Endothelial cell of umbilical vein (primary cell): Measurements from ENCODE around the gene CHCHD3. TPM values are rescaled to one million over a fixed set of nuclear protein-coding genes. Genes with fewer than 3 reads are reported as not detected.

Experiments
- BruUV-seq: library from RNA; stranded (reverse); fragments of 400-500 nt; replicated peaks from 2 replicates; lab custom pipeline; 2021; lab: Mats Ljungman, UMichigan
- CTCF ChIA-PET: fragments of 300-600, 350-600 bp; sonication (Branson Sonifier 250); formaldehyde crosslinking; loops from one replicate; lab custom pipeline; 2021; ENCODE audit warnings: antibody characterized with exemption, inconsistent platforms; lab: Charles Lee
- POLR2A ChIA-PET: fragments of 300-600, 350-600 bp; sonication (Branson Sonifier 250); formaldehyde crosslinking; loops from one replicate; lab custom pipeline; 2021; ENCODE audit warnings: antibody characterized with exemption, inconsistent platforms; lab: Charles Lee
- DNase-seq: peaks from one replicate; pipeline ENCODE4 v3.0.0-alpha.2; 2011; ENCODE audit warnings: low read depth, low spot score
- FAIRE-seq: peaks from 2 replicates; lab custom pipeline; 2011; peaks lifted over from hg19 to GRCh38; lab: Jason Lieb, UNC
- H2AFZ ChIP-seq: 2 replicates; pipeline ENCODE4 v1.6.0; 2012; ENCODE audit warnings: low read depth, low read length, control low read depth, inconsistent platforms
- H3K27ac ChIP-seq: 2 replicates; pipeline ENCODE4 v1.5.1; 2011; ENCODE audit warnings: low read depth, mild to moderate bottlenecking, control low read depth, low read length, moderate library complexity; ENCODE audit not compliant: insufficient read depth
- H3K27me3 ChIP-seq, 2 experiments: 2 replicates each; pipeline versions ENCODE4 v1.6.0 to v1.6.1; 2011; ENCODE audit warnings: low read length in 2 of 2, mixed read lengths in 1 of 2; ENCODE audit not compliant: control insufficient read depth in 2 of 2, insufficient read depth in 2 of 2
- H3K36me3 ChIP-seq, 2 experiments: 2 replicates in 1 of 2; 3 replicates in 1 of 2; pipeline ENCODE4 v1.5.1; 2011; ENCODE audit warnings: low read length in 2 of 2, mild to moderate bottlenecking in 1 of 2, moderate library complexity in 1 of 2; ENCODE audit not compliant: control insufficient read depth in 2 of 2, insufficient read depth in 2 of 2; ENCODE audit errors: extremely low read depth in 1 of 2
- H3K4me1 ChIP-seq: 3 replicates; pipeline ENCODE4 v1.5.1; 2011; ENCODE audit warnings: mild to moderate bottlenecking, low read length; ENCODE audit not compliant: control insufficient read depth, insufficient read depth; ENCODE audit errors: extremely low read depth
- H3K4me2 ChIP-seq: 2 replicates; pipeline ENCODE4 v1.6.1; 2011; ENCODE audit warnings: low read length, control low read depth, mixed read lengths; ENCODE audit not compliant: insufficient read depth
- H3K4me3 ChIP-seq, 3 experiments: fragments of 200-600 bp in 1 of 3; sonication (generic), shearing (Covaris generic) in 1 of 3; replicated peaks in 1 of 3; 2 replicates each; pipeline ENCODE4 v1.5.1; 2011 to 2016; ENCODE audit warnings: control low read depth in 3 of 3, low read length in 3 of 3, mild to moderate bottlenecking in 2 of 3, inconsistent platforms in 1 of 3, low read depth in 1 of 3, moderate library complexity in 1 of 3; ENCODE audit not compliant: insufficient read depth in 1 of 3
- H3K79me2 ChIP-seq: 2 replicates; pipeline ENCODE4 v1.6.0; 2012; ENCODE audit warnings: low read length, inconsistent platforms; ENCODE audit not compliant: control insufficient read depth, insufficient read depth
- H3K9ac ChIP-seq: replicated peaks from 2 replicates; pipeline ENCODE3; 2011; ENCODE audit warnings: low read length, control low read depth; ENCODE audit not compliant: insufficient read depth; ENCODE audit errors: extremely low read depth
- H3K9me1 ChIP-seq: replicated peaks from 3 replicates; pipeline ENCODE4 v1.6.0; 2011; ENCODE audit warnings: mild to moderate bottlenecking, low read length; ENCODE audit not compliant: control insufficient read depth, insufficient read depth; ENCODE audit errors: extremely low read depth
- H3K9me3 ChIP-seq: replicated peaks from 2 replicates; pipeline ENCODE4 v1.5.1; 2012; ENCODE audit warnings: low read length, inconsistent platforms; ENCODE audit not compliant: control insufficient read depth, insufficient read depth
- H4K20me1 ChIP-seq: replicated peaks from 2 replicates; pipeline ENCODE3; 2011; ENCODE audit warnings: mild to moderate bottlenecking, low read length; ENCODE audit not compliant: control insufficient read depth, insufficient read depth; ENCODE audit errors: extremely low read depth
- EZH2 ChIP-seq: IDR thresholded peaks from 2 replicates; pipeline ENCODE4 v1.6.1; 2012; ENCODE audit warnings: borderline replicate concordance, low read depth, mild to moderate bottlenecking, moderate library complexity, low read length, inconsistent platforms; ENCODE audit not compliant: severe bottlenecking
- FOS ChIP-seq: IDR thresholded peaks from 2 replicates; pipeline ENCODE4 v1.6.1; 2011; ENCODE audit warnings: mild to moderate bottlenecking, low read length, moderate library complexity, borderline replicate concordance; ENCODE audit not compliant: insufficient read depth
- GATA2 ChIP-seq: IDR thresholded peaks from 2 replicates; pipeline ENCODE4 v1.7.0; 2011; ENCODE audit warnings: low read depth, mild to moderate bottlenecking, moderate library complexity, mixed read lengths, low read length; ENCODE audit not compliant: insufficient read length, insufficient read depth
- JUN ChIP-seq: IDR thresholded peaks from 2 replicates; pipeline ENCODE4 v1.6.1; 2011; ENCODE audit warnings: borderline replicate concordance, low read depth; ENCODE audit not compliant: insufficient read length, insufficient read depth
- MYC ChIP-seq: IDR thresholded peaks from one replicate; pipeline ENCODE4 v1.6.1; 2011; ENCODE audit warnings: mild to moderate bottlenecking, low read depth, low read length
- POLR2A ChIP-seq: IDR thresholded peaks from 2 replicates; pipeline ENCODE4 v1.6.1; 2012; ENCODE audit warnings: low read depth, mild to moderate bottlenecking, control low read depth, low read length
- POLR2AphosphoS5 ChIP-seq: IDR thresholded peaks from 2 replicates; pipeline ENCODE4 v1.6.1; 2012; ENCODE audit warnings: low read depth, mild to moderate bottlenecking, control low read depth, low read length, moderate library complexity; ENCODE audit not compliant: insufficient read depth
- dilution Hi-C: fragments of 300-500 bp; cut with MboI; formaldehyde crosslinking; loops from one replicate; pipeline ENCODE4 v1.15.0; 2019; ENCODE audit warnings: low sequenced_read_pairs; ENCODE audit not compliant: extremely low pct_ligation_motif_present
- intact Hi-C: fragments of 100-400 bp; cut with micrococcal nuclease; formaldehyde crosslinking; loops from one replicate; pipeline ENCODE4 v1.10.0; 2022
- polyA plus RNA-seq, 4 experiments: library from polyadenylated mRNA; depleted of rRNA in 3 of 4; stranded (reverse) in 3 of 4; unstranded in 1 of 4; fragments of >200 nt; gene quantifications; 2 replicates each; pipeline versions ENCODE4 v1.2.1 to v1.2.3, GENCODE V29; 2011 to 2012; ENCODE audit warnings: missing spikeins in 1 of 4
- total RNA-seq: library from RNA; stranded (reverse); gene quantifications from 2 replicates; pipeline ENCODE4 v1.2.3, GENCODE V29; 2021
- TF ChIP-seq, protein P1 (sequence below): IDR thresholded peaks from 2 replicates; pipeline ENCODE4 v1.6.1; 2011; ENCODE audit not compliant: insufficient read depth, insufficient read length

Gene CHCHD3
- total and polyA plus RNA-seq, 2 donors (not counting 3 experiments of a cell fraction or from before 2014, with no cell fraction given), result 22.0 to 63.7 TPM

- H3K79me2 ChIP-seq, result peaks cover 31% of the 10 kb centered on the region
- POLR2A ChIA-PET, result no interaction called here
These were observed 88.4 kb downstream of the CHCHD3 start for GRCh38 chr7:132993377-132994013.

DNA sequence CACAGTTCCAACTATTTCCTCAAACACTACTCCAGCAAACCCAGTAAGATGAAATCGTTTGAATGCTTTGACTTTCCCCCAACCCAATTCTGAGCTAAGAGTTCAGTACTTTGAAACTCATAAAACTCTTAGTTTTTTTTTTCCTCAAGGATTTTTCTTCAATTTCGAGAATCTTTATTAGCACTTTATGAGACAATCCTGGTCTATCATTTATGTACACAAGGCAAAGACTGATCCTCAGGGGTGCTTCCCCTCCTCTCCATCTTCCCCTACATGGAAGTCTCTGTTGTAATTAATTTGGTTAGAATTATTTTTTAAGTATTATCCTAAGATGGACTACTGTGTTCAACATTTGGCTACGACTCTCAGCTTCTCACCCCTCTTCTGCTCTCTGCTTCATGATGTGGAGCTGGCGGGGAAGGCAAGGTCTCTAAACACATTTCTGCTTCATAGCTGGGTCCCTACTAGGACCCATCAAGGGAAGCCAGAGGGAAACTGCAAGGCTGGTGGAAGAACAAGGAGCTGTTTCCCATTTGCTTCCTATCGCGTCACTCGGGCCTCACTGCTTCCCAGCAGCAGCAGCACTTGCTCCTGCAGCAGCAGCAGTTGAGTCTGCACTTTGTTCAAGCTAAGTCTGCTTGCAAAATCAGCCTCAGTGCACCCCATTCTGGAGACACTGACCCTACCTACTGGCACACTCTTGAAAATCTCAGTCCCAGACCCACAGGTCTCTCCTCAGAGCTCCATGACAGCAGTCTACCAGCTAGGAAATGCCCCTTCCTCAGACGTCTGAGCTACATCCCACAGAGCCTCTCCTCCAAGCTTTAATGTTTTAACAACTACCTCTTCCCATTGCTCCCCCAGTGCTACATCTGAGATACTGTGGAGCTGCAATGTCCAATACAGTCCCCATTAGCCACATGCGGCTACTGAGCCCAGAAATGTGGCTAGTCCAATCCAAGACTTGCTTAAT is 90.0 kb downstream of the CHCHD3 start:
- ChIA-PET CTCF (interaction anchor here (1.1 to 2.2 kb wide), 2 partner anchors 12 to 17 kb away, joined by 3 to 5 read pairs; no protein-coding TSS in a partner anchor), POLR2A (no interaction called here)
- no peaks in the 10 kb centered on the region for H3K27me3 ChIP-seq
- H3K9me1 ChIP-seq, result no peaks in the 10 kb centered on the region
- H3K4me2 ChIP-seq, result no peak overlapping the region
- intact Hi-C loops (no loop called here), dilution Hi-C loops (no loop called here)
- H3K79me2 ChIP-seq, result peaks cover 26% of the 10 kb centered on the region
- no peaks in the 10 kb centered on the region for H3K9me3 ChIP-seq
- H3K27ac ChIP-seq, result no peak overlapping the region
- FAIRE-seq (no peak), DNase-seq (no peak)
- TF ChIP-seq EZH2 (no peak), POLR2AphosphoS5 (no peak), JUN (no peak), MYC (no peak)
- H3K4me3 ChIP-seq, result no peak overlapping the region
- H3K36me3 ChIP-seq, result no peaks in the 10 kb centered on the region
- no peak overlapping the region for H2AFZ ChIP-seq
- no peak overlapping the region for H3K9ac ChIP-seq
- H4K20me1 ChIP-seq, result no peaks in the 10 kb centered on the region
- BruUV-seq, result no TSS peak
- H3K4me1 ChIP-seq, result peaks cover 2% of the 10 kb centered on the region

More at GRCh38 chr7:132993377-132994013, 88.4 kb downstream of the CHCHD3 start:
- no TSS peak for BruUV-seq
- Histone ChIP-seq H4K20me1 (no peaks in the 10 kb centered on the region), H3K27me3 (no peaks in the 10 kb centered on the region), H3K36me3 (no peaks in the 10 kb centered on the region), H3K9ac (no peak overlapping the region), H3K27ac (no peak overlapping the region), H3K4me2 (no peak overlapping the region), H3K4me3 (no peak overlapping the region), H3K4me1 (peaks cover 2% of the 10 kb centered on the region), H3K9me1 (no peaks in the 10 kb centered on the region), H3K9me3 (no peaks in the 10 kb centered on the region), H2AFZ (no peak overlapping the region)
- CTCF ChIA-PET, result interaction anchor here (1.1 to 2.3 kb wide), 2 partner anchors 14 to 15 kb away, joined by 3 to 7 read pairs; no protein-coding TSS in a partner anchor
- intact Hi-C loops (no loop called here), dilution Hi-C loops (no loop called here)
- DNase-seq (no peak), FAIRE-seq (no peak)
- TF ChIP-seq GATA2, result no peak
- TF ChIP-seq, protein P1, sequence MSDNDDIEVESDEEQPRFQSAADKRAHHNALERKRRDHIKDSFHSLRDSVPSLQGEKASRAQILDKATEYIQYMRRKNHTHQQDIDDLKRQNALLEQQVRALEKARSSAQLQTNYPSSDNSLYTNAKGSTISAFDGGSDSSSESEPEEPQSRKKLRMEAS, result no peak
- no peak for TF ChIP-seq EZH2
- TF ChIP-seq FOS, result no peak
- no peak for TF ChIP-seq POLR2A
